ENCODE data around the gene WDR27.
"Not testable (repeated sequence)": the region's sequence is repeated elsewhere in the genome, so short reads cannot be mapped to it uniquely, and the experiment has no call there.

WDR27 gene

GRCh38 chr6:169528755-169529154 lies 173.1 kb downstream of the WDR27 start:
- ChIA-PET POLR2A (ENCODE audit: low non-redundant PET) (no interaction called here), CTCF (no interaction called here)
- DNase-seq (ENCODE audit: low spot score), result no peak
- TF ChIP-seq CTCF (conservative IDR thresholded peaks at IDR 0.05; ENCODE audit: low read depth), result no peak
- H3K27ac ChIP-seq, result no peak overlapping the region

DNA sequence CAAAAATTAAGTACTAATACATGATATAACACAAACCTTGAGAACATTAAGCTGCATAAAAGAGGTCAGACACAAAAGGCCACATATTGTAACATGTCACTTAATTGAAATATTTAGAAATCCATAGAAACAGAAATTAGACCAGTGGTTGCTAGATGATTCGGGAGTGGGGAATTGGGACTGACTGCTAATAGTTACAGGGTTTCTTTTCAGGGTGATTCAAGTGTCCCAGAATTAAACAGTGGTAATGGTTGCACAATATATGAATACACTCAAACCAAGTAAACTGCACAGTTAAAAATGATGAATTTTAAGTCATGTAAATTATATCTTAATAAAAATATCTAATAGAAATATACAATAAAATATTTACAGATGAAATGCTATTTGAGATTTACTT lies 174.5 kb downstream of the WDR27 start:
- no peak overlapping the region for H3K27ac ChIP-seq
- no peak for DNase-seq (ENCODE audit: low spot score)
- TF ChIP-seq CTCF (conservative IDR thresholded peaks at IDR 0.05; ENCODE audit: low read depth), result no peak
- CTCF ChIA-PET, result interaction anchor here (0.7 kb wide), 2 partner anchors 220 to 633 kb away, joined by 4 to 6 read pairs; no protein-coding TSS in a partner anchor
- POLR2A ChIA-PET (ENCODE audit: low non-redundant PET), result no interaction called here

DNA sequence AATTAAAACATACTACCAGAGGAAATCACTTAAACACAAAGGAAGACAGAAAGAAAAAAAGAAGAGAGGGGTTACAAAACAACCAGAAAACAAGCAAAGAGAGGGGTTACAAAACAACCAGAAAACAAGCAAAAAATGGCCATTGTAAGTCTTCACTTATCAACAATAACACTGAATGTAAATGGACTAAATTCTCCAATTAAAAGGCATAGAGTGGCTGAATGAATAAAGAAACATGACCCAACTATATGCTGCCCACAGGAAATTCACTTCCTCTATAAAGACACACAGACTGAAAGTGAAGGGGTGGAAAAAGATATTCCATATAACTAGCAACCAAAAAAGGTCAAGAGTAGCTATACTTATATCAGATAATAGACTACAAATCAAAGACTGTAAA lies 180.0 kb downstream of the WDR27 start:
- H3K27ac ChIP-seq, result no peak overlapping the region
- DNase-seq (ENCODE audit: low spot score), result no peak
- CTCF ChIA-PET, result interaction anchor here (1.1 kb wide), 1 partner anchor 17 kb away, joined by 4 read pairs; no protein-coding TSS in a partner anchor
- TF ChIP-seq CTCF (conservative IDR thresholded peaks at IDR 0.05; ENCODE audit: low read depth), result no peak
- POLR2A ChIA-PET (ENCODE audit: low non-redundant PET), result no interaction called here

DNA sequence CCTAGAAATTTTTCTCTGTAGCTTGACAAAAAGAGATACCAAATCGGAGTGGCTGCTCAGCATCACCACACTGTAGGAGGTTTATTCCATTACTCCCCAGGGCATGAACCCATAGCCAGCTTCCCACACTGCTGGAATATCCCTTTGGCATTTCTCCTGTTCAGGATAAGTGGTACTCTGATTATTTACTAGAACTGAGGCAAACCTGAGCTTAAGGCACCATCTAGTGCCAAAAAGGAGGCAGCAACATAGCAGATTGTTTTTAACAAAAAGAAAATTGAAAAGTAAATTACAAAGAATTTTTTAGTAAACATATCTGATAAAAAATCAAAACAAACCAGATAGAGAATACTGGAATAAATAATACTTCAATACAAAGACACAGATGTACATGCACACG lies 181.7 kb downstream of the WDR27 start:
- H3K27ac ChIP-seq, result no peak overlapping the region
- POLR2A ChIA-PET (ENCODE audit: low non-redundant PET), result no interaction called here
- CTCF ChIA-PET, result interaction anchor here (0.8 kb wide), 1 partner anchor 575 kb away, joined by 4 read pairs; no protein-coding TSS in a partner anchor
- peak; percentile 16; the same call in 1 of the 2 replicates for TF ChIP-seq CTCF (conservative IDR thresholded peaks at IDR 0.05; ENCODE audit: low read depth)
- no peak for DNase-seq (ENCODE audit: low spot score)

DNA sequence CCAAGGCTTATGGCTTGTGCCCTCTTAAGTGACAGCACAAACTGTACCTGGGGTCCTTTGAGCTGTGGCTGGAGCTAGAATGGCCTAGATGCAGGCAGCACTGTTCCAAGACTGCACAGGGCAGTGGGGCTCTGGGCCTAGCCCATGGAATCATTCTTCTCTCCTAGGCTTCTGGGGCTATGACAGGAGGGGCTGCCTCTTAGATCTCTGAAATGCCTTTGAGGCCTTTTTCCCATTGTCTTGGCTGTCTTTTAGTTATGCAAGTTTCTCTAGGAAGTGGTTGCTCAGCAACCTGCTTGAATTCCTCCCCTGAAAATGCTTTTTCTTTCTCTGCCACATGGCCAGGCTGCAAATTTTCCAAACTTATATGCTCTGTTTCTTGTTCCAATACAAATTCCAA lies 183.4 kb downstream of the WDR27 start:
- H3K27ac ChIP-seq, result no peak overlapping the region
- ChIA-PET CTCF (no interaction called here), POLR2A (ENCODE audit: low non-redundant PET) (no interaction called here)
- TF ChIP-seq CTCF (conservative IDR thresholded peaks at IDR 0.05; ENCODE audit: low read depth), result no peak
- DNase-seq (ENCODE audit: low spot score), result no peak

DNA sequence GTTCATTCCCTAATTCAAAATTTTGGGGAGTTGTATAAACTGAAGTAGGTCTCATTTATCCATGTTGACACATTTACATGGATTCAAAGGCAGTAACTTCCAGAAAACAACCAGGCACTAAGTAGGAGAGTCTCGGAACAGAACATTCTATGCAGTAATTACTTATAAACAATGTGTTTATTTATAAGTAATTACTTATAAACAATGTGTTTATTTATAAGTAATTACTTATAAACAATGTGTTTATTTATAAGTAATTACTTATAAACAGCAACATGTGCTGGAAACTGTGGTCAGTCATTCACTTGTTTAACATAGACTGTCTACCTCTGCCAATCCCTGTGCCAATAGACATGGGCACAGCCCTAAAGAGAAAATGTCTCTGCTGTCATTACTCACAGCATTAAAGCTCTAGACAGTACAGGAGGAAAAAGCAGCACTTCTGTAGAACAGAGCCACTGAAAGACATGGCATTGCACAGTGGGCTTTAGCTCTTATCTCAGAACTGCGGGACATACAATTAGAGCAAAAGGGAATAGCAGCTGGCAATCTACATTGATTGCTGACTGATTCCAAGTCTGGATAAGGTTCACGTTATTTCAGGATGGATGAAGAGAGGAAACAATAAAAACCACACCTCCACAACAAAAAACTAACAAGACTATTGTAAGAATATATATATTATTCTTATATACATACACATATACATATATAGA lies 188.2 kb downstream of the WDR27 start:
- ChIA-PET CTCF (interaction anchor here (0.8 kb wide), 1 partner anchor 17 kb away, joined by 3 read pairs; no protein-coding TSS in a partner anchor), POLR2A (ENCODE audit: low non-redundant PET) (no interaction called here)
- no peak for TF ChIP-seq CTCF (conservative IDR thresholded peaks at IDR 0.05; ENCODE audit: low read depth)
- no peak for DNase-seq (ENCODE audit: low spot score)
- H3K27ac ChIP-seq, result no peak overlapping the region

DNA sequence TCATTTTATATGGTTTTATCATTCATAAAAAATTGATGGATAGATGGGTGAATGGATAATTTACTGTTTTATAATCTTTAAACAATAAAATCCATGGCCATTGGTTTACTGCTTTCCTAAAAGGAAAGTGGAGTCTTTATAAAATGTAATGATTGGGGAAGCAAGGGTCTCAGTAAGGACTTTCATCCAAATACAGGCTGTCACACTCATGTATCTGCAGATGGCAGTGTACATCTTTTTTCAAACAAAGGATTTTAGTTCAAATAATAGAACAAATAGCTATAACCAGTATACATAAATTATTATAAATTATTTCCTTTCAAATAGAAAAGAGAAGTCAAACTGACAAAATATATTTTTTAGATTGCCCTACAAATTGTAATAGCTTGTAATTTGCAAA lies 190.0 kb downstream of the WDR27 start:
- POLR2A ChIA-PET (ENCODE audit: low non-redundant PET); DNase-seq (ENCODE audit: low spot score); H3K27ac ChIP-seq; CTCF ChIA-PET: not testable (repeated sequence)
